Kidney epithelial cell (primary cell): ENCODE data around the gene FEM1A. TPM values are rescaled to one million over a fixed set of nuclear protein-coding genes. Genes with fewer than 3 reads are reported as not detected.

Experiments
- total RNA-seq: library from RNA; depleted of rRNA; stranded (reverse); fragments of >200 nt; gene quantifications from 2 replicates; pipeline ENCODE4 v1.2.3, GENCODE V29; 2015

FEM1A gene
- total RNA-seq, 1 donor from 2014 or later: 21.0 TPM

Other genes with a start within 250 kb of the FEM1A start
- gene SEMA6B, start 232.1 kb upstream of the FEM1A start, total RNA-seq: 0.13 and 0.55 TPM in 2 replicates
- gene TNFAIP8L1, start 152.2 kb upstream of the FEM1A start, total RNA-seq: 0.75 and 1.2 TPM in 2 replicates
- 148 and 173 TPM in 2 replicates for gene MYDGF, start 121.4 kb upstream of the FEM1A start, total RNA-seq
- gene DPP9, start 67.9 kb upstream of the FEM1A start, total RNA-seq: 67.8 and 128 TPM in 2 replicates
- gene TICAM1, start 40.0 kb downstream of the FEM1A start, total RNA-seq: 16.0 and 19.2 TPM in 2 replicates
- gene PLIN3, start 75.9 kb downstream of the FEM1A start, total RNA-seq: 59.5 and 111 TPM in 2 replicates
- not detected in 2 replicates for gene ARRDC5, start 111.2 kb downstream of the FEM1A start, total RNA-seq
- gene UHRF1, start 117.8 kb downstream of the FEM1A start, total RNA-seq: 20.7 and 21.2 TPM in 2 replicates
- gene KDM4B, start 177.4 kb downstream of the FEM1A start, total RNA-seq: 21.2 and 28.1 TPM in 2 replicates